B cell (primary cell): ENCODE measurements around the gene NTPCR. TPM values are rescaled to one million over a fixed set of nuclear protein-coding genes. Genes with fewer than 3 reads are reported as not detected.

Experiments used
- ATAC-seq: fragments of 200-7000 bp; cut with Tn5 transposase; one replicate; pipeline ENCODE4 v1.10.0; 2021; ENCODE audit warnings: low read depth, mild to moderate bottlenecking, moderate number of reproducible peaks, moderate library complexity
- CTCF ChIA-PET: fragments of 350-600 bp; sonication (Branson Sonifier 250); formaldehyde crosslinking; loops from one replicate; lab custom pipeline; 2021; ENCODE audit warnings: antibody characterized with exemption, inconsistent platforms; lab: Charles Lee
- POLR2A ChIA-PET: fragments of 350-600 bp; sonication (Branson Sonifier 250); formaldehyde crosslinking; loops from one replicate; lab custom pipeline; 2021; ENCODE audit warnings: antibody characterized with exemption; lab: Charles Lee
- DNase-seq: peaks from one replicate; pipeline ENCODE4 v3.0.0; 2013
- H2AFZ ChIP-seq: 2 replicates; pipeline ENCODE4 v1.6.1; 2012; ENCODE audit warnings: mild to moderate bottlenecking, low read depth, low read length; ENCODE audit not compliant: insufficient read depth, poor library complexity, severe bottlenecking
- H3K27ac ChIP-seq, 2 donors: 1 replicate in 1 of 2; 2 replicates in 1 of 2; pipeline ENCODE4 v1.5.1; 2012 to 2013; ENCODE audit warnings: low read length in 2 of 2, mild to moderate bottlenecking in 2 of 2, moderate library complexity in 1 of 2
- H3K27me3 ChIP-seq, 4 experiments: fragments of 200-600 bp in 1 of 4; sonication (generic) in 1 of 4; replicated peaks in 1 of 4; 1 replicate in 2 of 4; 2 replicates in 2 of 4; pipeline versions ENCODE4 v1.6.1 to v1.7.0; 2013 to 2016; ENCODE audit warnings: low read length in 3 of 4, mild to moderate bottlenecking in 2 of 4, mixed read lengths in 1 of 4, moderate library complexity in 1 of 4; ENCODE audit not compliant: insufficient read depth in 4 of 4, control insufficient read depth in 3 of 4; ENCODE audit errors: control extremely low read depth in 1 of 4
- H3K36me3 ChIP-seq, 2 experiments: replicated peaks in 1 of 2; 1 replicate in 1 of 2; 2 replicates in 1 of 2; pipeline versions ENCODE4 v1.6.1 to v1.7.1; 2013; ENCODE audit warnings: low read length in 1 of 2; ENCODE audit not compliant: insufficient read depth in 2 of 2, control insufficient read depth in 1 of 2; ENCODE audit errors: control extremely low read depth in 1 of 2, extremely low read depth in 1 of 2
- H3K4me1 ChIP-seq, 2 donors: fragments of 200-600 bp in 1 of 2; sonication (generic) in 1 of 2; 1 replicate in 1 of 2; 2 replicates in 1 of 2; pipeline versions ENCODE4 v1.5.1 to v1.6.1; 2013 to 2017; ENCODE audit warnings: low read length in 2 of 2; ENCODE audit not compliant: control insufficient read depth in 2 of 2, insufficient read depth in 2 of 2
- H3K4me2 ChIP-seq: replicated peaks from 2 replicates; pipeline ENCODE3; 2012; ENCODE audit warnings: mild to moderate bottlenecking, low read depth, low read length; ENCODE audit not compliant: poor library complexity, severe bottlenecking
- H3K4me3 ChIP-seq, 5 experiments: fragments of 200-600 bp in 1 of 5; sonication (generic) in 1 of 5; 1 replicate in 3 of 5; 2 replicates in 2 of 5; pipeline versions ENCODE4 v1.5.1 to v1.7.0; 2011 to 2016; ENCODE audit warnings: low read length in 4 of 5, mild to moderate bottlenecking in 4 of 5, low read depth in 2 of 5, control low read depth in 1 of 5, moderate library complexity in 1 of 5; ENCODE audit not compliant: insufficient read depth in 1 of 5; ENCODE audit errors: control extremely low read depth in 1 of 5, extremely low read depth in 1 of 5
- H3K79me2 ChIP-seq: fragments of 200-600 bp; sonication (generic); one replicate; pipeline ENCODE4 v1.6.0; 2016; ENCODE audit warnings: low read length; ENCODE audit not compliant: control insufficient read depth, insufficient read depth
- H3K9ac ChIP-seq: fragments of 200-600 bp; sonication (generic); 2 replicates; pipeline ENCODE4 v1.6.1; 2017; ENCODE audit warnings: mild to moderate bottlenecking, low read length, moderate library complexity
- H3K9me3 ChIP-seq, 3 donors: one replicate each; pipeline versions ENCODE4 v1.6.1 to v1.7.1; 2013; ENCODE audit warnings: low read length in 2 of 3; ENCODE audit not compliant: control insufficient read depth in 2 of 3, insufficient read depth in 1 of 3; ENCODE audit errors: control extremely low read depth in 1 of 3
- H4K20me1 ChIP-seq: 2 replicates; pipeline ENCODE4 v1.6.0; 2012; ENCODE audit warnings: mild to moderate bottlenecking, low read length; ENCODE audit not compliant: insufficient read depth, control insufficient read depth, poor library complexity, severe bottlenecking
- H3K27ac Mint-ChIP-seq: one replicate; pipeline ENCODE4 v1.8.0; 2021; ENCODE audit warnings: mixed read lengths
- H3K27me3 Mint-ChIP-seq: one replicate; pipeline ENCODE4 v1.8.0; 2021; ENCODE audit warnings: mixed read lengths
- H3K4me1 Mint-ChIP-seq: one replicate; pipeline ENCODE4 v1.8.0; 2021; ENCODE audit warnings: mixed read lengths
- H3K4me3 Mint-ChIP-seq: one replicate; pipeline ENCODE4 v1.8.0; 2021; ENCODE audit warnings: mixed read lengths
- H3K9me3 Mint-ChIP-seq: one replicate; pipeline ENCODE4 v1.8.0; 2022; ENCODE audit warnings: mixed read lengths; ENCODE audit not compliant: insufficient read depth
- EZH2 ChIP-seq: IDR thresholded peaks from 2 replicates; pipeline ENCODE4 v1.6.1; 2012; ENCODE audit warnings: borderline replicate concordance, low read depth, mild to moderate bottlenecking, moderate library complexity, low read length; ENCODE audit not compliant: insufficient read depth, poor library complexity, severe bottlenecking
- WGBS: methylation state at CpG from one replicate; pipeline ENCODE4 v1.1.5; 2013; ENCODE audit warnings: missing lambda C conversion rate; ENCODE audit not compliant: insufficient coverage; 5-methylcytosine and 5-hydroxymethylcytosine counted together
- intact Hi-C: fragments of 100-400 bp; cut with micrococcal nuclease; formaldehyde crosslinking; loops from one replicate; pipeline ENCODE4 v1.10.0; 2022
- polyA plus RNA-seq: library from polyadenylated mRNA; depleted of rRNA; stranded (reverse); fragments of >200 nt; gene quantifications from 2 replicates; pipeline ENCODE4 v1.2.3, GENCODE V29; 2012
- total RNA-seq, 2 donors: library from RNA; stranded (reverse); fragments of 120-200 nt in 1 of 2; gene quantifications; 1 replicate in 1 of 2; 2 replicates in 1 of 2; pipeline versions ENCODE4 v1.2.3 to v1.2.4, GENCODE V29; 2013 to 2022
- TF ChIP-seq, protein P1 (sequence below): fragments of 200-600 bp; IDR thresholded peaks from one replicate; pipeline ENCODE4 v1.8.0; 2022; ENCODE audit warnings: antibody characterized with exemption, mild to moderate bottlenecking

NTPCR gene
- total and polyA plus RNA-seq, 2 donors (not counting 1 experiment from before 2014, with no cell fraction given): 7.6 to 16.5 TPM

DNA sequence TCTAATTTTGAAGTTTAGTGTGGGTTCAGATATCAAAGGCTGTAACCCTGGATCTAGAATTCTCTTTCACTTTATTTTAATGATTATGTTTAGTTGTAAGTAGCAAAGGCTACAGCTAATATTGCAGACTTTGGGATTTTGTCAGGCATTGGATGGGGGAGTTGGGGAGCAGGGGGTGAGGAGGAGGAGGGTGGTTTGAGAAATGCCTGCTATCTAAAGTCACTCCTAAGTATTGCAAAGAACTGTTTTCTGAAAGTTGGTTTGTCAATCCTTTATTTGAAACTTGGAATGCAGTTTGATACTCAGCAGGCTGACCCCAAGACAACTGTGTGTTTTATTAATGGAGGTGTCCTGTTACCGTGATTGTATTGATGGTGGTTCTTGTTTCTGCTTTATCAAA is 1.2 kb downstream of the NTPCR start:
- intact Hi-C loops: loop anchor here (5.0 kb wide), 3 partner anchors 144 to 376 kb away; partner anchors contain the start of genes MAP10, MAP3K21 and SIPA1L2
- H3K27ac Mint-ChIP-seq: no peak overlapping the region
- ChIA-PET POLR2A (interaction anchor here (0.7 kb wide), 1 partner anchor 1614 kb away, joined by 10 read pairs; the partner anchor contains the start of gene SPRTN), CTCF (no interaction called here)
- peak overlapping the region; percentile 90 for H3K9ac ChIP-seq
- H3K79me2 ChIP-seq: peaks cover 28% of the 10 kb centered on the region
- peaks cover 4 to 8% of the 10 kb centered on the region in 2 experiments for H3K36me3 ChIP-seq
- no peaks in the 10 kb centered on the region for H3K27me3 Mint-ChIP-seq
- peak overlapping the region; percentile 99 for H2AFZ ChIP-seq
- ATAC-seq (no peak), DNase-seq (no peak)
- H4K20me1 ChIP-seq: no peaks in the 10 kb centered on the region
- peaks cover 37% of the 10 kb centered on the region for H3K4me1 Mint-ChIP-seq
- peaks cover 13 to 23% of the 10 kb centered on the region in 2 donors for H3K4me1 ChIP-seq
- no peak overlapping the region for H3K4me3 ChIP-seq
- H3K4me2 ChIP-seq: peak overlapping the region; percentile 87
- H3K27ac ChIP-seq: no peak overlapping the region
- peak overlapping the region; percentile 95 for H3K4me3 Mint-ChIP-seq
- no peaks in the 10 kb centered on the region for H3K9me3 Mint-ChIP-seq
- H3K27me3 ChIP-seq: no peaks in the 10 kb centered on the region
- TF ChIP-seq, protein P1, sequence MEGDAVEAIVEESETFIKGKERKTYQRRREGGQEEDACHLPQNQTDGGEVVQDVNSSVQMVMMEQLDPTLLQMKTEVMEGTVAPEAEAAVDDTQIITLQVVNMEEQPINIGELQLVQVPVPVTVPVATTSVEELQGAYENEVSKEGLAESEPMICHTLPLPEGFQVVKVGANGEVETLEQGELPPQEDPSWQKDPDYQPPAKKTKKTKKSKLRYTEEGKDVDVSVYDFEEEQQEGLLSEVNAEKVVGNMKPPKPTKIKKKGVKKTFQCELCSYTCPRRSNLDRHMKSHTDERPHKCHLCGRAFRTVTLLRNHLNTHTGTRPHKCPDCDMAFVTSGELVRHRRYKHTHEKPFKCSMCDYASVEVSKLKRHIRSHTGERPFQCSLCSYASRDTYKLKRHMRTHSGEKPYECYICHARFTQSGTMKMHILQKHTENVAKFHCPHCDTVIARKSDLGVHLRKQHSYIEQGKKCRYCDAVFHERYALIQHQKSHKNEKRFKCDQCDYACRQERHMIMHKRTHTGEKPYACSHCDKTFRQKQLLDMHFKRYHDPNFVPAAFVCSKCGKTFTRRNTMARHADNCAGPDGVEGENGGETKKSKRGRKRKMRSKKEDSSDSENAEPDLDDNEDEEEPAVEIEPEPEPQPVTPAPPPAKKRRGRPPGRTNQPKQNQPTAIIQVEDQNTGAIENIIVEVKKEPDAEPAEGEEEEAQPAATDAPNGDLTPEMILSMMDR: no peak
- TF ChIP-seq EZH2: no peak
- WGBS: no CpG with 5 or more reads among the region's 1 CpG
- no peaks in the 10 kb centered on the region for H3K9me3 ChIP-seq
